ENCODE measurements around the gene ADAMTSL4.

DNA sequence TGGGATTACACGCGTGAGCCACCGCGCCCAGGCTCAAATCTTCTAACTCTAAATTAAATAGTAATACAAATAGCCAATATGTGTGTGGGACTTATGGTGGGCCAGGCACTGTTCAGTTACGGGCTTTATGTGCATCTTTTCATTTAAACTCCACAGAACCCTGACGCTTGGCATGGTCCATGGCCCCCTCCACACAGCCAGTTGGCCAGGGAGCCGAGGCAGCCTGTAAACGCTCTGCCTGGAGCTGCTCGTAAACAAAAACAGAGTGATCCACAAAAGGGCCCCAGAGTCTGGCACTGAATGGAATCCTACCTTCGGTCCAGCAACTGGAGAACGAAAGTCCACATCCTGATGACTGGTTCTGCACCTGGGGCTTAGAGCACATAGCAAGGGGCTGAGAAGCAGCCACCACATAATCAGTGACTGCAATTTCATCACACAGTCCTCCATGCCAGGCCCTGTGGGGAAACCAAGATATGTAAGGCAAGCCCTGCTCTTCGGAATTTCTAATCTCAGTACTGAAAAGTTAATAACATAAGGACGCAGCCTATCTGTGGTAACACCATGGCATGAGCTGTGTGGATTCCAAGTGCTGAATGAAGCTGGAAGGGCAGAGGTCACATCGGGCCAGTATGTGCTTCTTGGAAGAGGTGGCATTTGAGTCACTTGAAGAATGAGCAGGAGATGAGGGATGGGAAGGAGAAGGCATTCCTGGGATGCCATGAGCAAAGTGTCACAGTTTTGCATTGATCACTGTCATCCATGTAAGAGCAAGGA, 13.5 kb upstream of the ADAMTSL4 start:
- TF ChIP-seq, protein P1, sequence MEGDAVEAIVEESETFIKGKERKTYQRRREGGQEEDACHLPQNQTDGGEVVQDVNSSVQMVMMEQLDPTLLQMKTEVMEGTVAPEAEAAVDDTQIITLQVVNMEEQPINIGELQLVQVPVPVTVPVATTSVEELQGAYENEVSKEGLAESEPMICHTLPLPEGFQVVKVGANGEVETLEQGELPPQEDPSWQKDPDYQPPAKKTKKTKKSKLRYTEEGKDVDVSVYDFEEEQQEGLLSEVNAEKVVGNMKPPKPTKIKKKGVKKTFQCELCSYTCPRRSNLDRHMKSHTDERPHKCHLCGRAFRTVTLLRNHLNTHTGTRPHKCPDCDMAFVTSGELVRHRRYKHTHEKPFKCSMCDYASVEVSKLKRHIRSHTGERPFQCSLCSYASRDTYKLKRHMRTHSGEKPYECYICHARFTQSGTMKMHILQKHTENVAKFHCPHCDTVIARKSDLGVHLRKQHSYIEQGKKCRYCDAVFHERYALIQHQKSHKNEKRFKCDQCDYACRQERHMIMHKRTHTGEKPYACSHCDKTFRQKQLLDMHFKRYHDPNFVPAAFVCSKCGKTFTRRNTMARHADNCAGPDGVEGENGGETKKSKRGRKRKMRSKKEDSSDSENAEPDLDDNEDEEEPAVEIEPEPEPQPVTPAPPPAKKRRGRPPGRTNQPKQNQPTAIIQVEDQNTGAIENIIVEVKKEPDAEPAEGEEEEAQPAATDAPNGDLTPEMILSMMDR (IDR thresholded peaks at IDR 0.05) = no peak
- no peak for TF ChIP-seq EP300 (IDR thresholded peaks at IDR 0.05; ENCODE audit: borderline replicate concordance in 1 of 2, low read depth in 1 of 2, low read length in 1 of 2)
- TF ChIP-seq GABPA (IDR thresholded peaks at IDR 0.05; ENCODE audit: low read depth) = no peak
- TF ChIP-seq ELF1 (IDR thresholded peaks at IDR 0.05) = no peak
- TF ChIP-seq, protein P2, sequence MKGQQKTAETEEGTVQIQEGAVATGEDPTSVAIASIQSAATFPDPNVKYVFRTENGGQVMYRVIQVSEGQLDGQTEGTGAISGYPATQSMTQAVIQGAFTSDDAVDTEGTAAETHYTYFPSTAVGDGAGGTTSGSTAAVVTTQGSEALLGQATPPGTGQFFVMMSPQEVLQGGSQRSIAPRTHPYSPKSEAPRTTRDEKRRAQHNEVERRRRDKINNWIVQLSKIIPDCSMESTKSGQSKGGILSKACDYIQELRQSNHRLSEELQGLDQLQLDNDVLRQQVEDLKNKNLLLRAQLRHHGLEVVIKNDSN (IDR thresholded peaks at IDR 0.05; ENCODE audit: borderline replicate concordance, low read depth) = no peak
- no peak for TF ChIP-seq NRF1 (IDR thresholded peaks at IDR 0.05; ENCODE audit: low read depth, low read length)
- no peak for TF ChIP-seq SIN3A (IDR thresholded peaks at IDR 0.05; ENCODE audit: borderline replicate concordance, low read depth, low read length)
- TF ChIP-seq, protein P3, sequence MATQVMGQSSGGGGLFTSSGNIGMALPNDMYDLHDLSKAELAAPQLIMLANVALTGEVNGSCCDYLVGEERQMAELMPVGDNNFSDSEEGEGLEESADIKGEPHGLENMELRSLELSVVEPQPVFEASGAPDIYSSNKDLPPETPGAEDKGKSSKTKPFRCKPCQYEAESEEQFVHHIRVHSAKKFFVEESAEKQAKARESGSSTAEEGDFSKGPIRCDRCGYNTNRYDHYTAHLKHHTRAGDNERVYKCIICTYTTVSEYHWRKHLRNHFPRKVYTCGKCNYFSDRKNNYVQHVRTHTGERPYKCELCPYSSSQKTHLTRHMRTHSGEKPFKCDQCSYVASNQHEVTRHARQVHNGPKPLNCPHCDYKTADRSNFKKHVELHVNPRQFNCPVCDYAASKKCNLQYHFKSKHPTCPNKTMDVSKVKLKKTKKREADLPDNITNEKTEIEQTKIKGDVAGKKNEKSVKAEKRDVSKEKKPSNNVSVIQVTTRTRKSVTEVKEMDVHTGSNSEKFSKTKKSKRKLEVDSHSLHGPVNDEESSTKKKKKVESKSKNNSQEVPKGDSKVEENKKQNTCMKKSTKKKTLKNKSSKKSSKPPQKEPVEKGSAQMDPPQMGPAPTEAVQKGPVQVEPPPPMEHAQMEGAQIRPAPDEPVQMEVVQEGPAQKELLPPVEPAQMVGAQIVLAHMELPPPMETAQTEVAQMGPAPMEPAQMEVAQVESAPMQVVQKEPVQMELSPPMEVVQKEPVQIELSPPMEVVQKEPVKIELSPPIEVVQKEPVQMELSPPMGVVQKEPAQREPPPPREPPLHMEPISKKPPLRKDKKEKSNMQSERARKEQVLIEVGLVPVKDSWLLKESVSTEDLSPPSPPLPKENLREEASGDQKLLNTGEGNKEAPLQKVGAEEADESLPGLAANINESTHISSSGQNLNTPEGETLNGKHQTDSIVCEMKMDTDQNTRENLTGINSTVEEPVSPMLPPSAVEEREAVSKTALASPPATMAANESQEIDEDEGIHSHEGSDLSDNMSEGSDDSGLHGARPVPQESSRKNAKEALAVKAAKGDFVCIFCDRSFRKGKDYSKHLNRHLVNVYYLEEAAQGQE (IDR thresholded peaks at IDR 0.05; ENCODE audit: low read depth, low read length) = no peak
- no peak for TF ChIP-seq RXRA (IDR thresholded peaks at IDR 0.05; ENCODE audit: borderline replicate concordance, low read depth)
- TF ChIP-seq, protein P4, sequence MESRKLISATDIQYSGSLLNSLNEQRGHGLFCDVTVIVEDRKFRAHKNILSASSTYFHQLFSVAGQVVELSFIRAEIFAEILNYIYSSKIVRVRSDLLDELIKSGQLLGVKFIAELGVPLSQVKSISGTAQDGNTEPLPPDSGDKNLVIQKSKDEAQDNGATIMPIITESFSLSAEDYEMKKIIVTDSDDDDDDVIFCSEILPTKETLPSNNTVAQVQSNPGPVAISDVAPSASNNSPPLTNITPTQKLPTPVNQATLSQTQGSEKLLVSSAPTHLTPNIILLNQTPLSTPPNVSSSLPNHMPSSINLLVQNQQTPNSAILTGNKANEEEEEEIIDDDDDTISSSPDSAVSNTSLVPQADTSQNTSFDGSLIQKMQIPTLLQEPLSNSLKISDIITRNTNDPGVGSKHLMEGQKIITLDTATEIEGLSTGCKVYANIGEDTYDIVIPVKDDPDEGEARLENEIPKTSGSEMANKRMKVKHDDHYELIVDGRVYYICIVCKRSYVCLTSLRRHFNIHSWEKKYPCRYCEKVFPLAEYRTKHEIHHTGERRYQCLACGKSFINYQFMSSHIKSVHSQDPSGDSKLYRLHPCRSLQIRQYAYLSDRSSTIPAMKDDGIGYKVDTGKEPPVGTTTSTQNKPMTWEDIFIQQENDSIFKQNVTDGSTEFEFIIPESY (IDR thresholded peaks at IDR 0.05; ENCODE audit: borderline replicate concordance, low read depth) = no peak
- TF ChIP-seq, protein P5, sequence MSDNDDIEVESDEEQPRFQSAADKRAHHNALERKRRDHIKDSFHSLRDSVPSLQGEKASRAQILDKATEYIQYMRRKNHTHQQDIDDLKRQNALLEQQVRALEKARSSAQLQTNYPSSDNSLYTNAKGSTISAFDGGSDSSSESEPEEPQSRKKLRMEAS (IDR thresholded peaks at IDR 0.05; ENCODE audit: low read depth) = no peak
- no peak for TF ChIP-seq TEAD4 (IDR thresholded peaks at IDR 0.05; ENCODE audit: borderline replicate concordance, insufficient read depth)
- no peak for TF ChIP-seq JUND (IDR thresholded peaks at IDR 0.05)

All from SK-N-SH (cell line).